GOT3 (cell line): ENCODE results near the gene NPEPL1.

Source experiments
- DNase-seq: peaks from one replicate; lab custom pipeline; 2025; ENCODE audit warnings: mixed read lengths; lab: John Stamatoyannopoulos, UW

The NPEPL1 gene

GRCh38 chr20:58682656-58683531 is 9.7 kb upstream of the NPEPL1 start:
- no peak for DNase-seq

GRCh38 chr20:58684291-58684690 is 8.3 kb upstream of the NPEPL1 start:
- no peak for DNase-seq

- DNase-seq = no peak
Observed at GRCh38 chr20:58685988-58686387, 6.6 kb upstream of the NPEPL1 start.

- DNase-seq = no peak
Observed at GRCh38 chr20:58688414-58688813, 4.2 kb upstream of the NPEPL1 start.

DNA sequence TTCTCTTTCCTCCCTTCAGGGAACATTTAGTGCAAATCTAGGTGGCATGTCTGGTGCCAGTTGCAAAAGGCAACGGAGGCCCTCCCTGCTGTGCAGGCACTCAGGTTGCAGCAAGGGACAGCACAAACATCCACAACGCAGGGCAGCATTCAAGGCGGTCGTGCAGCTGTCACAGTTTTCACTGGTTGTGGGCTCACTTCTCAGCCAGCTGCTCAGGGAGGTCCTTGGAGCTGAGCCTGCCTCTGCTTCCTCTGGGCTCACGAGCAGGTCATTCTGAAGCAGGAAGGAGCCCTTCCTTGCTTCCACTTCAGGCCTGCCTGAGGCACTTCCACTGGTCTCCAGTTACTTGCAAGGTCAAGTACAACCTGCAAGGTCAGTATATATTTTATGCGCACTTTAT is 3.8 kb upstream of the NPEPL1 start:
- DNase-seq = no peak

DNA sequence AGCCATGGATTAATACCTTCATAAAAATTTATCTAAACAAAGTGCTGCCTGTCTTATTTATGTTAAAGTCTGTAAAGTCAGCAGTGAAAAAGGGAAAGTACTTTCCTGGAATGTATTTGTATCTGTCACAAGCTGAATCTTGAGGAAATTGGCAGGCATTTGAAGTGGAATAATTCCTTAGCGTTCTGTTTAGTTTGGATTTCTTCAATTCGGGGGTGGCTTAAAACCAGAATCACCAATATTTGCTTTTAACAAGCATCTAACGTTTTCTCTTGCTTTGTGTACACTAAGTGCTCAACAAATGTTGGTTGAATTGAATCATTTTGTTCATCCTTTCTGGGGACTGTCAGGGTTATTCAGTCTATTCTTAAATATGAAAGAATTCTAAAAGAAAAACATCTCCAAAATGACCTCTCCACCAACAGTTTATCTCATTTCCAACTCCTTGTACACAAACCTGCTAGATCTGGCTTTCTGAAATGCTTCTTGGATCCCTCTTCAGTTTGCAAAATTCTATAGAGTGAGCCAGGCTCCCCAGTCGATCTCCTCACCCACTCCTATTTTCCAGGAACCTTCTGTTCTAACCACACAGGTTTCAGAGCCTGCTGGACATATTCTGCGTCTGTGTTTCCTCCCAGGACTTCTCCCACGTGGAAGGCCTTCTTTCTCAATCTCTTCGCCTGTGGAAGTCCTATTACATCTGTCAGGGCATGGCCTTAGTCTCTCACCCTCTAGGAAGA is 2.0 kb upstream of the NPEPL1 start:
- DNase-seq = no peak

DNA sequence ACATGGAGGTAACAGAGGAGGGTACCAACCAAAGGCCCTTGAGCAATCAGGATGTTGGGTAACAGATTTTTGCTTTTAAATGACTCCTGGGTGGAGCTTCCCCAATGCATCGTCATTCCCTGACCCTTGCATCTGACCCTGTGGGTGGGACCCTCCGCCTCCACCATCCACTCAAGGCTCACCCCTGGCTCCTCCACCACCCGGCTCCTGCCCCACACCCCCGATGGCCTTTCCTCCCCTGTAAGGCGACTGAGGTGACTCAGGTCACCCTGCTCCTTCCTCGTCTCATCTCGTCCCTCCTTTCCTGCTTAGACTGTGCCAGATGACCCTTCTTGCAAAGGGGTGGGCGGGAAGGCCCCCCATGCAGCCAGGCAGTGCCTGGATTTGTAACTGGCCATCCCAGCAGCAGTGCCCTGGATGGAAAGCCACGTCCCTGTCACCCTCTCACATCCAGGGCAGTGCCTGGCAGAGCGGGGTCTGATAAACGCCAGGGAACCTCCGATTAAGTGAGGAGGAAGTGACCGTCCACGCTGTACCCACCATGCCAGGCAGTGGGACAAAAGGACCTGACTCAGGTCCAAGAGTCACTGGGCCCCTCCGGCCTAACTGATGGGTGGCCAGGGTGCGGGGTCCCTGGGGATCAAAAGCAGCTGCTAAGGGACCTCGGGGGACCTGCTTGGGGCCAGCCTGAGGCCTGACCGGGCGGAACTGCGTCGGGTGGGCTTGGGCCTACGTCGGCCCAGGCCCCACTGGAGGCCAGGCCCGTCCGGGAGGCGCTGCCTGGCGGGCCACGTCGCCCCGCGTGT is 624 bp upstream of the NPEPL1 start:
- no peak for DNase-seq

- DNase-seq = no peak
Observed at GRCh38 chr20:58693226-58694006, 816 bp downstream of the NPEPL1 start.

- DNase-seq = no peak
Observed at GRCh38 chr20:58694241-58695083, 1.9 kb downstream of the NPEPL1 start.

DNA sequence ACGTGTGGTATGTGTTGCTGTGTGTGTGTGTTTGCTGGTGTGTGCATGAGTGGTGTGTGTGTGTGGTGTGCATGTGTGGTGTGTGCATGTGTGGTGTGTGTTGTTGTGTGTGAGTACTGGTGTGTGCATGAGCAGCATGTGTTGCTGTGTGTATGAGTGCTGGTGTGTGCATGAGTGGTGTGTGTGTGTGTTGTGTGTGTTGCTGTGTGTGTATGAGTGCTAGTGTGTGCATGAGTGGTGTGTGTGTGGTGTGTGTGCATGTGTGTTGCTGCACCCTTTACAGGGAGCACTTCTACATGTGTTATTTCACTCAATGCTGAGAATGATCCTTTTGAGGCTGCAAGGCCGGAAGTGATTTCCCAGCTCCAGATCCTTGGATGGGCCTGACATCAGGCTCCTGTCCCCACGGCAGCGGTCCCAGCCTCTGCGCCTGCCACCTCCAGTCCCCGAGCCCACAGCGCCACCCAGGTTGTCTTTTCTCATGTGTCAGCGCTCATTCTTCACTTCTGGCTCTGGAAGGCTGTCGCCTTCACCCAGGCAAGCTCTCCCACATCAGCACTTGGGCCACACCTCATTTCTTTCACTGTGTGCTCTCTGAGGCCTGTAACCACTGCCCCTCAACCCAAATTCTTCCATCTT is 2.6 kb downstream of the NPEPL1 start:
- no peak for DNase-seq

- DNase-seq = no peak
Observed at GRCh38 chr20:58695895-58696375, 3.3 kb downstream of the NPEPL1 start.

DNA sequence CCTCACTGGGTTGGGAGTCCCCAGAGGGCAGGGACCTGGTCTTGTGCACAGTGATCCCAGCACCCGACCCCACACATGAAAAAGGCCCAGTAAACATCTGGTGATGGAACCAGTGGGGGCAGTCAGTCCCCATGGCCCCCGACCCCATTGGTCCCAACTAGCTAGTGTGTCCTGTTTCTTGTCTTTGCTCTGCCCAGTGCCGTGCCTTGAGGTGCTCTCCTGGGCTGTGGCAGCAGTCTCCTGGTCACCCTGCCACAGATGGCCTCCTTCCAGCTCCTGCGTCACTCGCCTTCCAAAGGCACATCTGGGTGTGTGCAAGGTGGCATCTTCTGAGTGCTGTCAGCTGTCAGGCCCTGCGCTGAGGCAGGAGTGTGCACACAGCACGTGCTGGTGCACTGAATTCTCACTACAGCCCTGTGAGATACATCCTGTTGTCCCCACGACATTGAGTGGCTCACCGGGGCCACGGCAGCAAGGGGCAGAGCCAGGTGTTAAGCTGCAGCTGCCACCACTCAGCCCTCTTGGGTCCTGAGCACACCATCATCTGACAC is 3.9 kb downstream of the NPEPL1 start:
- DNase-seq = no peak

DNA sequence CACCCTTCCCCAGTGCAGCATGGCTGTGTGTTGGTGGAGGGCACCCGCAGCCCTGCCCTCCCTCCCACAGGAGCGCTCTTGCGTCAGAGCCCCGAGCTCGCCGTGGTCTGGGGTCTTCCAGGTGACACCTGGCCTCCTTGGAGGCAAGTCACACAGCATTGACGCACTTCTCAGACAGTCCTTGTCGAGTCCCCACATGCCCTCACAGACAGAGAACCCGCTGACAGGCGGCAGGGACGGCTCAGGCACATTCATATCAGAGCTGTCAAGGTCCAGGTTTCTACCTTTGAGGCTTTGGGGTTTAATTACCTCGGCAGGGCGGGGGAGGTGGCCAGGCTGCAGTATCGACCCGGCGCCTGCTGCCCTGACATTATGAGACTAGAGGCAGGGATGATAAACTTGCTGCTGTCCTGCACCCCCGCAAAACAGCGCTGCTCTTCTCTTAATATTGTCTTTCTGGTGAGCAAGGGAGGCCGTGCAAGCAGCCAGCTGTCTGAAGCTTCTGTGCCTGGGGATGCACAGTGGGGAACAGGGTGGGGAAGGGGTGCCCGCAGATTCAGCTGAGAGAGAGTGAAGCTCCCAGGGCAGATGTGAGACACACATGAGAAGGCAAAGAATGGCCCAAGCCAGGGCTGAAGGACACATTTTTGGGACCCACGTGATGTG is 4.7 kb downstream of the NPEPL1 start:
- no peak for DNase-seq

GRCh38 chr20:58697867-58698703 is 5.5 kb downstream of the NPEPL1 start:
- no peak for DNase-seq

DNA sequence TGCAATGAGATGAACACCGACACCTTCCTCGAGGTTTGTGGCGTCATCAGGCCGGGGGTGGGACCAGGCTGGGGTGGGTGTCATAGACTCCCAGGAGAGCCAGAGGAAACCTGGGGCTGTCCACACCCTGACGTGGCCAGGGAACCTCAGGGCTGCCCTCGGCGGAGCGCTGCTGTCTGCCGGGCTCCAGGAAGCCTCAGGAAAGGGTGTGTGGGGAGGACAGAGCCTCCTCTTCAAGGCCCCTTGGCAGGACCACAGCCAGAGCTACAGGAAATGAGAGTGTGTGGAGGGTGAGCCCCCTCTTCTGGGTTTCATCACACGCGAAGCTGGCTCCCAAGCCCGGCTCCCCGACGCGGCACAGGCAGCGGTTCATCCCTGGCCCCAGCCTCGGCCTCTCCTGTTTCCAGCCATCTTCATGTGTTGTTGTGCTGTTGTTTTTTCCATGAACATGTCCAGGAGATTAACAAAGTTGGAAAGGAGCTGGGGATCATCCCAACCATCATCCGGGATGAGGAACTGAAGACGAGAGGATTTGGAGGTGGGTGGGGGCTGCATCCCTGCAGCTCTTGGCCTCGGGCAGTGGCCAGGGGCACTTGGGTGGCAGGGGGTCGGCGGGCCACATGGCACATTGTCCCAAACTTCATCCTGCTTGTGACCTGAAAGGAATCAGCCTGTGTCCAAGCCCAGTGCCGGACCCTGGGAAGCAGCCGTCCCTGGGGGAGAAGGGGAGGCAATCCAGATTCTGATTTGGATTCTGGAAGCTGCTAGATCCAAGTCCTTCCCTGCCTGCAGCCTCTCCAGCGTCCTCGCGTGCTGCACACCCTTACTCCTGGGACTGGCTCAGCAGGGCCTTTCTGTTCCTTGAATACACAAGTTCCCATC is 6.4 kb downstream of the NPEPL1 start:
- DNase-seq = no peak

- no peak for DNase-seq
Observed at GRCh38 chr20:58699623-58700107, 7.1 kb downstream of the NPEPL1 start.
